ENCODE data around the gene CEP126. TPM values are rescaled to one million over a fixed set of nuclear protein-coding genes. Genes with fewer than 3 reads are reported as not detected.

CEP126 gene
- total RNA-seq, 1 donor from 2014 or later, result 0.53 TPM

- H3K36me3 ChIP-seq (ENCODE audit: control insufficient read depth, insufficient read depth, low read length), result no peaks in the 10 kb centered on the region
- no peaks in the 10 kb centered on the region for H3K27me3 ChIP-seq (ENCODE audit: control insufficient read depth, insufficient read depth, low read length)
- no peak overlapping the region for H3K4me3 ChIP-seq (ENCODE audit: low read depth, low read length)
- no peak for FAIRE-seq
- no peak for DNase-seq (ENCODE audit: low read depth)
- TF ChIP-seq CTCF (IDR thresholded peaks at IDR 0.05; ENCODE audit: insufficient read depth, low read length, severe bottlenecking), result no peak
These were observed 42.5 kb upstream of the CEP126 start for GRCh38 chr11:101872171-101872882.

GRCh38 chr11:101880222-101880621, 34.6 kb upstream of the CEP126 start:
- TF ChIP-seq CTCF (IDR thresholded peaks at IDR 0.05; ENCODE audit: insufficient read depth, low read length, severe bottlenecking), result peak; percentile 57
- peak; percentile 74 for DNase-seq (ENCODE audit: low read depth)
- Histone ChIP-seq H3K36me3 (ENCODE audit: control insufficient read depth, insufficient read depth, low read length) (no peaks in the 10 kb centered on the region), H3K27me3 (ENCODE audit: control insufficient read depth, insufficient read depth, low read length) (no peaks in the 10 kb centered on the region), H3K4me3 (ENCODE audit: low read depth, low read length) (no peak overlapping the region)
- no peak for FAIRE-seq

GRCh38 chr11:101881586-101881985, 33.2 kb upstream of the CEP126 start:
- FAIRE-seq (no peak), DNase-seq (ENCODE audit: low read depth) (peak; percentile 23)
- Histone ChIP-seq H3K27me3 (ENCODE audit: control insufficient read depth, insufficient read depth, low read length) (no peaks in the 10 kb centered on the region), H3K36me3 (ENCODE audit: control insufficient read depth, insufficient read depth, low read length) (no peaks in the 10 kb centered on the region), H3K4me3 (ENCODE audit: low read depth, low read length) (no peak overlapping the region)
- no peak for TF ChIP-seq CTCF (IDR thresholded peaks at IDR 0.05; ENCODE audit: insufficient read depth, low read length, severe bottlenecking)

- no peak overlapping the region for H3K4me3 ChIP-seq (ENCODE audit: low read depth, low read length)
- no peak for TF ChIP-seq CTCF (IDR thresholded peaks at IDR 0.05; ENCODE audit: insufficient read depth, low read length, severe bottlenecking)
- no peaks in the 10 kb centered on the region for H3K36me3 ChIP-seq (ENCODE audit: control insufficient read depth, insufficient read depth, low read length)
- FAIRE-seq (no peak), DNase-seq (ENCODE audit: low read depth) (no peak)
- no peaks in the 10 kb centered on the region for H3K27me3 ChIP-seq (ENCODE audit: control insufficient read depth, insufficient read depth, low read length)
These were observed 29.2 kb upstream of the CEP126 start for GRCh38 chr11:101885631-101886030.

GRCh38 chr11:101889767-101890166, 25.0 kb upstream of the CEP126 start:
- FAIRE-seq, result no peak
- DNase-seq (ENCODE audit: low read depth), result no peak
- Histone ChIP-seq H3K27me3 (ENCODE audit: control insufficient read depth, insufficient read depth, low read length) (no peaks in the 10 kb centered on the region), H3K4me3 (ENCODE audit: low read depth, low read length) (no peak overlapping the region), H3K36me3 (ENCODE audit: control insufficient read depth, insufficient read depth, low read length) (no peaks in the 10 kb centered on the region)
- no peak for TF ChIP-seq CTCF (IDR thresholded peaks at IDR 0.05; ENCODE audit: insufficient read depth, low read length, severe bottlenecking)

GRCh38 chr11:101894505-101894904, 20.3 kb upstream of the CEP126 start:
- no peak for FAIRE-seq
- no peak for TF ChIP-seq CTCF (IDR thresholded peaks at IDR 0.05; ENCODE audit: insufficient read depth, low read length, severe bottlenecking)

More at GRCh38 chr11:101894505-101894904, 20.3 kb upstream of the CEP126 start:
- Histone ChIP-seq H3K27me3 (ENCODE audit: control insufficient read depth, insufficient read depth, low read length) (no peaks in the 10 kb centered on the region), H3K4me3 (ENCODE audit: low read depth, low read length) (no peak overlapping the region), H3K36me3 (ENCODE audit: control insufficient read depth, insufficient read depth, low read length) (no peaks in the 10 kb centered on the region)
- DNase-seq (ENCODE audit: low read depth), result no peak
